ENCODE results near the gene PRELID2.

PRELID2 gene

DNA sequence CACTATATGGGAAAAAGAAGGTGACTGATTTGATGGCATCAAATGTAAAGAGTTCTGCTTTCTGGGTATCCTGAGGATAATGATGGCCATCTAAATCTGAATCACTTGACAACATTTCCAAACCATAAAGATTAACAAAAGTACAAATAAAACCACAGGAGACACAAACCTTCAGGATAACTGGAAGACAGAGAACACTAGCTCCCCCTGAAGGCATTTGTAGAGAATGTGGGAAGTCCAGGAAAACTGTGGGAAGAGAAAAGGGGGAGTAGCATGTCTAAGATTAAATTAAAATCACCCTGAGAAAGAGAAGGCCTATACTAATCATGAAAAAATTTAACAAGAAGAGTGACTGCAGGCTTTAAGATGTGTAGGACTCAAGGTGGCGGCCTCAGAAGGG lies 116.2 kb downstream of the PRELID2 start:
- no peak overlapping the region for H3K4me3 ChIP-seq (ENCODE audit: control insufficient read depth, low read depth, low read length)
- TF ChIP-seq, protein P1, sequence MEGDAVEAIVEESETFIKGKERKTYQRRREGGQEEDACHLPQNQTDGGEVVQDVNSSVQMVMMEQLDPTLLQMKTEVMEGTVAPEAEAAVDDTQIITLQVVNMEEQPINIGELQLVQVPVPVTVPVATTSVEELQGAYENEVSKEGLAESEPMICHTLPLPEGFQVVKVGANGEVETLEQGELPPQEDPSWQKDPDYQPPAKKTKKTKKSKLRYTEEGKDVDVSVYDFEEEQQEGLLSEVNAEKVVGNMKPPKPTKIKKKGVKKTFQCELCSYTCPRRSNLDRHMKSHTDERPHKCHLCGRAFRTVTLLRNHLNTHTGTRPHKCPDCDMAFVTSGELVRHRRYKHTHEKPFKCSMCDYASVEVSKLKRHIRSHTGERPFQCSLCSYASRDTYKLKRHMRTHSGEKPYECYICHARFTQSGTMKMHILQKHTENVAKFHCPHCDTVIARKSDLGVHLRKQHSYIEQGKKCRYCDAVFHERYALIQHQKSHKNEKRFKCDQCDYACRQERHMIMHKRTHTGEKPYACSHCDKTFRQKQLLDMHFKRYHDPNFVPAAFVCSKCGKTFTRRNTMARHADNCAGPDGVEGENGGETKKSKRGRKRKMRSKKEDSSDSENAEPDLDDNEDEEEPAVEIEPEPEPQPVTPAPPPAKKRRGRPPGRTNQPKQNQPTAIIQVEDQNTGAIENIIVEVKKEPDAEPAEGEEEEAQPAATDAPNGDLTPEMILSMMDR (conservative IDR thresholded peaks at IDR 0.05; ENCODE audit: control insufficient read depth, insufficient read depth, low read depth, low read length), result peak; percentile 66
- peak; percentile 48 for DNase-seq (ENCODE audit: low read depth)

DNA sequence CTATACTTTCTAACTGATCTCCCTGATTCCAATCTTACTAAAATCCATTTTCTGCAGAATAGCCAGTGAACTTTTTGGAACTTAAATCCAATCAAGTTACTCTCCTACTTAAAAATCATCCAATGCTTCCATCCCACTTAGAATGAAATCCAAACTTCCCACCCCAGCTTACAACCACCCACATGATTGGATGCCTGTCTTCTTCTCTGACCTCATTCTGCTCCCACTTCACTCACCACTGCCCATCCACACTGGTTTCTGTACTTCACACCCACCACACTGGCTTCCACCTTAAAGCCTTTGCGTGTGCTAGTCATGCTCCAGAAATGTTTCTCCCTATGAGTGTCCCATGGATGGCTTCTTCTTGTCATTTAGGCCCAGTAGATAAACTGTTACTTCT lies 119.7 kb downstream of the PRELID2 start:
- TF ChIP-seq, protein P1 (conservative IDR thresholded peaks at IDR 0.05; ENCODE audit: control insufficient read depth, insufficient read depth, low read depth, low read length), result no peak
- DNase-seq (ENCODE audit: low read depth), result no peak
- no peak overlapping the region for H3K4me3 ChIP-seq (ENCODE audit: control insufficient read depth, low read depth, low read length)

DNA sequence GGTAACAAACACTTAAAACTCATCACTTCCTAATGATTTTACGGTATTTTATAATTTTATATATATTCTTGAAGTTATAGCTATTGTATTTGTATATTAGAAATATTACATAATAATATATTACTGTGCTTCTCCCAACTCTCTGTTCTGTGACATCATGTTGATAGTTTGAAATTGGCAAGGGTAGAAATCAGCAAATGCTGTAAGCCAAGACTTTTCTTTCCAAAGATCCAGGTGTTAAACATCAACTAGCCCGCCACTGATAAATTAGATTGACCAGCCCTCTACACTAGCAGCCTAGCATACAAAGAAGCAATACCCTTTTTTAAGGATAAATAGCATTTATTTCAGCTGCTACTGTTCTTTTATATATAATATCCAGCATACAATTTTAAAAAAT lies 122.9 kb downstream of the PRELID2 start:
- no peak for DNase-seq (ENCODE audit: low read depth)
- no peak overlapping the region for H3K4me3 ChIP-seq (ENCODE audit: control insufficient read depth, low read depth, low read length)
- TF ChIP-seq, protein P1 (conservative IDR thresholded peaks at IDR 0.05; ENCODE audit: control insufficient read depth, insufficient read depth, low read depth, low read length), result no peak

DNA sequence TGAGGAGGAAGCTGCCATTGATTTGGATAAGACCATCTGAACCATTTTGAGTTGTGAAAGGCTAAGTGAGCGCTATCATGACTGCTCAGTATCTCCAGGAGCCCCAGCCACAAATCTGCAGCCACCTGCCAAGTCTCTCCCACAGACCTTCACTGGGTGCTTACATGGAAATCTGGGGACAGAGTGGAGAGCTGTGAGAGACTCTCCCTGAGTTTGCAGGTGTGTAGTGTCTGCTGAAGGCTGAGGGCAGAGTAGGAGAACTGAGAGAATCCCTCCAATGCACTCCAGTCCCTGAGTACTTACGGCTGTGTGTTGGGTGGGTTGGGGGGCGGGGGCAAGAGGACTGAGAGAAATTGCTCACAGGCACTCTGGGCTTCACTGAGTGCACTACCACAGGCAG lies 123.7 kb downstream of the PRELID2 start:
- DNase-seq (ENCODE audit: low read depth), result no peak
- no peak overlapping the region for H3K4me3 ChIP-seq (ENCODE audit: control insufficient read depth, low read depth, low read length)
- TF ChIP-seq, protein P1 (conservative IDR thresholded peaks at IDR 0.05; ENCODE audit: control insufficient read depth, insufficient read depth, low read depth, low read length), result no peak
